Measurements from ENCODE around the gene GJE1. TPM values are rescaled to one million over a fixed set of nuclear protein-coding genes. Genes with fewer than 3 reads are reported as not detected.
A peak's percentile ranks its signal among the peaks of the same experiment; 100 is the strongest.

GJE1 gene
- total RNA-seq, 1 experiment from 2014 or later = not detected

GRCh38 chr6:142165227-142165626 is 32.5 kb downstream of the GJE1 start:
- DNase-seq (ENCODE audit: low read depth) = no peak

DNA sequence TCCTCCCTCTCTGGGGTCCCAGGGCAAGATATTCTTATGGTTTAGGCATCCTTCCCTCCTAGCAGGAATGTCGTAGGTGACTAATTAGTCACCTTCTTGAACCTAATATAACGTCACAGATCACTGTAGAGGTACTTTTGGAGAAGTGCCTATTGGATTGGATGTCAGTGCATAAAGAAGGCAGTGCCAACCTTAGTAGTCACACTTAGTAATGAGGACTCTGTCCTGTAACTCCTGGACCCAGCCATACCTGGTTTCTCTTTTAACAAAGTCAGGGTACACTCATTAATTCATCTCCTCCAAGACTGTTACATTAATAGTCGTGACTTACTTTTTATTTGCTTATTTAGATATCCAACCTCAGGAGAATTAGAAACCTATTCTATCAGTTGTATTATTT is 34.3 kb downstream of the GJE1 start:
- DNase-seq (ENCODE audit: low read depth) = peak; percentile 14

DNA sequence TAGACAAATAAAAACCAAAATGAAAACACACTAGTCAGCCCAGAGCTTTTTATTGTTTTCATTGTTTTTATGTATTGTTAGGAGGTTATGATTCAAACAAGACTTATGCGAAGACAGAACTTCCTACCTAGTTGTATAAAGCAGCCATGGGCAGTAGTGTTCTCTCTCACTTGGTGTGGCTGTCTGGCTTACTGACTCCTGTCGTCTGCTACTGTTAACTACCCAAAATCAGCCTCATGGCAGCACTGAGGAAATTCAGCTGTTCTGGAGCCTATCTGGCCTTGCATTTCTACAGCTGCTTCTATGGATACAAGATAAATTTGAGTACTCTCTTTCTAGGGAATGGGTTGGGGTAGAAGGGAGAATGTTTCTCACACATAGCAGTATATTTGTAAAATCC is 34.8 kb downstream of the GJE1 start:
- DNase-seq (ENCODE audit: low read depth) = no peak

DNA sequence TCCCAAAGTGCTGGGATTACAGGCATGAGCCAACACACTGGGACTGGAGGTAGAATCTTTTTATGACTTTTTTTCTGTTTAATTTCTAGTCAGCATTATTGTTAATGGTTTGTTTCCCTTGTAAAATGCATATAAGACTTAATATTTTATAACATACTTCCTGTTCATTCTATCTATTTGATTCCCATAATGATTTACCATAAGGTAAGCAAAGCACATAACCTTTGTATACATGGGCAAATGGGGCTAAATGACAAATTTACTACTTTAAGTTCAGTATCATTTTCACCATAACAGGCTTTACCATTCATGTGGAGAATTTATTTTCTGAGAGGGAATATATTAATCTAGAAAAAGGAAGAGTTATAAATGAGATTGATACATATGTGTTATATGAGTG is 38.6 kb downstream of the GJE1 start:
- no peak for DNase-seq (ENCODE audit: low read depth)

DNA sequence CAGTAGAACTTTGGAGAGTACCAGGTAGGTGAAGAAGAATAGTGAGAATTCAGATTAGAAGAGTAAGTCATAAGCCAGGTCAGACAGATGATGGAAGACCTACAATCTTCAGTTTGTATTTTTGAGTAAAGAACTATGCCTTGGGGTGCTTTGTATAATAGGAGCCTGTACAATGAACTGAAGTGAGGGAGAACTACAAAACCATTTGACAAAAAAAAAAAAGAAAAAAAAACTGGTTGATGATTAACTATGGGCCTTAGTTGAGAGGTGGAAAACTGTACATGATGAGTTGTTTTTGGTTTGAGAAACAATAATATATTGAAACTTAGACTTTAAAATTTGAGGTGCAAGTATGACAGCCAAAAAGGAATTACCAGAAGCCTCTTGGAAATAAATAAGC is 40.0 kb downstream of the GJE1 start:
- DNase-seq (ENCODE audit: low read depth) = no peak

DNA sequence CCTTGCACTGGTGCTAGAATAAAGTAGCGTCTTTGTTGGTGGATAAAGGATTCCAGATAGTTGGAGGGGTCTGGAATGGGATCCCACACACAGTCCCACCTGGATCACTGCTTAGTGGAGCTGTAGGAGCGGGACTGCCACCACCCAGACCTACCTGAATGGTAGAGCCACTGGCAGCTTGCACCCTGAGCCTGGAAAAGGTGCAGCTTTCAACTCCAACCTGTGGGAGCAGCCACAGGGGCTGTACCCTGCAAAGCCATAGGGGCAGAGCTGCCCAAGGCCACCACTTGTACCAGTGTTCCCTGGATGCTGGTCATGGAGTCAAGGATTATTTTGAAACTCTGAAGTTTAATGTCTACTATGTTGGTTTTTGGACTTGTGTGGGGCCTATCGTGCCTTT is 41.3 kb downstream of the GJE1 start:
- no peak for DNase-seq (ENCODE audit: low read depth)

GRCh38 chr6:142174703-142175102 is 42.0 kb downstream of the GJE1 start:
- no peak for DNase-seq (ENCODE audit: low read depth)

DNA sequence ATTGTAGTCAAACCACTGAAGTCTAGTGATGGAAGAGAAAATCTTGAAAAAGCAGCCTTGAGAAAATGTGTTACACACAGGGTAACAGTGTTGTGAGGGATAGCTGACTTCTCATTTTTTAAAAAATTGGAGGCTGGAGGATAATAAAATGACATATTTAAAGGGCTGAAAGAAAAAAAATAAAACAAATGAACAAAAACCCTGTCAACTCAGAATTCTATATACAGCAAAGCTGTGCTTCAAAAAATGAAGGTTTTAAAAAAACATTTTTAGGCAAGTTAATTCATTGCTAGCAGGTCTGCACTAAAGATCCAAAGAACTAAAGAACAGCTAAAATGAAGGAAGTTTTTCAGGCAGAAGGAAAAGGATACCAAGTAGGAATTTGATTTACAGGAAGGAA is 45.4 kb downstream of the GJE1 start:
- DNase-seq (ENCODE audit: low read depth) = no peak

DNA sequence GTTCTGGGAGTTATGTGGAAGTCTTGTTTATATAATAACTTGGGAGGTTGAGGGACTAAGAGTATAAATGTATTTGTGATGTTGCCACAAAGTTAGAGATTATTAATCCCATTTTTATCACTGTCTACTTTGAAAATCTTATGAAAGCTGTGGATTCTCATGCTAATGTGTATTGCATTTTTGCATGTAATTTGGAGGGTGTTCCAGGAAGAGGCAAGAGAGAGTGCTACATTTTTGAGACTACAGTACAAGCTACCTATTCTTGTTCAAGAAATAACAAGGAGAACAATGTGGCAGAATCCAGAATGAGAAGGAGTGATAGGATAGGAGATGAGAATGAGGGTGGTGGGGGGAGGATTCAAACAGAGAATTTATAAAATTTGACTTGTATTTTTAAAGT is 49.3 kb downstream of the GJE1 start:
- DNase-seq (ENCODE audit: low read depth) = no peak

- no peak for DNase-seq (ENCODE audit: low read depth)
Observed at GRCh38 chr6:142183351-142183750, 50.6 kb downstream of the GJE1 start.

GRCh38 chr6:142184307-142184706 is 51.6 kb downstream of the GJE1 start:
- no peak for DNase-seq (ENCODE audit: low read depth)

Other genes starting within 250 kb of the GJE1 start
- gene NMBR, start 14.2 kb downstream of the GJE1 start, total RNA-seq (2014; rRNA removed; shearing (Covaris generic)) = 0.30 TPM in 1 of 2 replicates, not detected in the other
- gene VTA1, start 14.3 kb downstream of the GJE1 start, total RNA-seq (2014; rRNA removed; shearing (Covaris generic)) = 133 and 178 TPM in 2 replicates
- gene ADGRG6, start 169.1 kb downstream of the GJE1 start, total RNA-seq (2014; rRNA removed; shearing (Covaris generic)) = 8.1 and 8.8 TPM in 2 replicates

Measured in M059J (cell line).